Spleen (tissue), 11 donors: ENCODE measurements around the gene CREB3L2. TPM values are rescaled to one million over a fixed set of nuclear protein-coding genes. Genes with fewer than 3 reads are reported as not detected.

Source experiments
- DNase-seq: peaks from one replicate; pipeline ENCODE4 v3.0.0-alpha.2; 2020
- H3K27ac ChIP-seq, 8 donors: fragments of 200-600 bp; sonication (generic) in 7 of 8; 1 replicate in 4 of 8; 2 replicates in 4 of 8; pipeline versions ENCODE4 v1.5.0 to v1.8.0; 2016 to 2021; ENCODE audit warnings: inconsistent platforms in 4 of 8, mild to moderate bottlenecking in 4 of 8, moderate library complexity in 1 of 8
- H3K27me3 ChIP-seq, 7 donors: fragments of 200-600 bp; sonication (generic) in 6 of 7; replicated peaks in 1 of 7; 1 replicate in 4 of 7; 2 replicates in 3 of 7; pipeline versions ENCODE4 v1.5.0 to v1.8.0; 2016 to 2021; ENCODE audit warnings: inconsistent platforms in 3 of 7, mild to moderate bottlenecking in 1 of 7
- H3K36me3 ChIP-seq, 6 donors: fragments of 200-600 bp; sonication (generic) in 5 of 6; 1 replicate in 4 of 6; 2 replicates in 2 of 6; pipeline versions ENCODE4 v1.5.0 to v1.8.0; 2016 to 2021; ENCODE audit warnings: inconsistent platforms in 2 of 6
- H3K4me1 ChIP-seq, 6 donors: fragments of 200-600 bp; sonication (generic) in 5 of 6; 1 replicate in 3 of 6; 2 replicates in 3 of 6; pipeline versions ENCODE4 v1.5.0 to v1.8.0; 2016 to 2021; ENCODE audit warnings: inconsistent platforms in 3 of 6
- H3K4me3 ChIP-seq, 8 donors: fragments of 200-600 bp; sonication (generic) in 7 of 8; 1 replicate in 4 of 8; 2 replicates in 4 of 8; pipeline versions ENCODE4 v1.5.0 to v1.8.0; 2016 to 2021; ENCODE audit warnings: inconsistent platforms in 4 of 8, mild to moderate bottlenecking in 4 of 8, moderate library complexity in 2 of 8
- H3K9me3 ChIP-seq, 8 donors: fragments of 200-600 bp; sonication (generic) in 7 of 8; 1 replicate in 4 of 8; 2 replicates in 4 of 8; pipeline versions ENCODE4 v1.5.0 to v1.8.0; 2016 to 2021; ENCODE audit warnings: inconsistent platforms in 4 of 8
- POLR2A ChIP-seq, 3 donors: fragments of 450-650 bp; IDR thresholded peaks; one replicate each; pipeline ENCODE4 v1.5.1; 2017; ENCODE audit warnings: antibody characterized with exemption in 3 of 3, mild to moderate bottlenecking in 1 of 3
- POLR2AphosphoS5 ChIP-seq, 3 donors: sonication (generic); formaldehyde crosslinking; IDR thresholded peaks; one replicate each; pipeline ENCODE4 v1.5.1; 2017; ENCODE audit warnings: antibody characterized with exemption in 3 of 3
- WGBS, 5 donors: extraction: QIAGEN DNeasy Blood & Tissue Kit in 3 of 5; methylation state at CpG; one replicate each; pipeline versions ENCODE4 v1.1.5 to v1.1.7; 2013 to 2018; 5-methylcytosine and 5-hydroxymethylcytosine counted together
- intact Hi-C: fragments of 100-400 bp; cut with DNase I; formaldehyde crosslinking; loops from one replicate; pipeline ENCODE4 v1.15.0; 2023; ENCODE audit warnings: low total_unique reads
- polyA plus RNA-seq, 3 donors: library from polyadenylated mRNA; stranded (reverse); fragments of 200-250 nt; gene quantifications; one replicate each; pipeline ENCODE4 v1.2.1, GENCODE V29; 2013
- total RNA-seq, 7 donors: library from RNA; depleted of rRNA in 3 of 7; stranded (reverse); fragments of >200 nt in 3 of 7; fragmentation: NEBNext Ultra II Directional in 4 of 7; extraction: Animal tissue kit (Norgen Biotek cat#: 25700) in 4 of 7; gene quantifications; one replicate each; pipeline versions ENCODE4 v1.1.0 to v1.2.1, GENCODE V29; 2016 to 2021
- TF ChIP-seq, protein P1 (sequence below), 11 experiments: fragments of 200-600 bp in 7 of 11; fragments of 450-650 bp in 4 of 11; sonication (generic) in 4 of 11; IDR thresholded peaks in 8 of 11; conservative IDR thresholded peaks in 3 of 11; 1 replicate in 7 of 11; 2 replicates in 4 of 11; pipeline versions ENCODE4 v1.4.0 to v1.8.0; 2016 to 2021; ENCODE audit warnings: antibody characterized with exemption in 11 of 11, inconsistent platforms in 4 of 11, mild to moderate bottlenecking in 1 of 11
- donor health status: healthy with polysubstance abuse.
- donor health status: DM: no; HTN: no; CAD: no; lungs with moderate emphysema.
- donor health status: DM: no; HTN: no; CAD: no.
- donor health status: Bipolar disorder and iron deficiency.
- donor health status: healthy.
- donor health status: DM: no; HTN: no; CAD: no.
- donor health status: DM: yes; HTN: yes; CAD: no.

The CREB3L2 gene
- total and polyA plus RNA-seq, 10 donors, result 3.5 to 68.4 (median 42.4) TPM

- intact Hi-C loops, result no loop called here
- Histone ChIP-seq H3K27me3 (no peaks in the 10 kb centered on the region), H3K4me1 (no peaks in the 10 kb centered on the region), H3K36me3 (peaks cover 0 to 54% (median 16%) of the 10 kb centered on the region in 6 donors), H3K27ac (no peak overlapping the region), H3K9me3 (peaks cover 0 to 18% (median 12%) of the 10 kb centered on the region in 8 donors), H3K4me3 (no peak overlapping the region)
- 88 to 98% (median 93%) methylated on average over 2 of the region's 2 CpGs for WGBS, 5 donors
- no peak for TF ChIP-seq POLR2A (IDR thresholded peaks at IDR 0.05)
- TF ChIP-seq, protein P1, sequence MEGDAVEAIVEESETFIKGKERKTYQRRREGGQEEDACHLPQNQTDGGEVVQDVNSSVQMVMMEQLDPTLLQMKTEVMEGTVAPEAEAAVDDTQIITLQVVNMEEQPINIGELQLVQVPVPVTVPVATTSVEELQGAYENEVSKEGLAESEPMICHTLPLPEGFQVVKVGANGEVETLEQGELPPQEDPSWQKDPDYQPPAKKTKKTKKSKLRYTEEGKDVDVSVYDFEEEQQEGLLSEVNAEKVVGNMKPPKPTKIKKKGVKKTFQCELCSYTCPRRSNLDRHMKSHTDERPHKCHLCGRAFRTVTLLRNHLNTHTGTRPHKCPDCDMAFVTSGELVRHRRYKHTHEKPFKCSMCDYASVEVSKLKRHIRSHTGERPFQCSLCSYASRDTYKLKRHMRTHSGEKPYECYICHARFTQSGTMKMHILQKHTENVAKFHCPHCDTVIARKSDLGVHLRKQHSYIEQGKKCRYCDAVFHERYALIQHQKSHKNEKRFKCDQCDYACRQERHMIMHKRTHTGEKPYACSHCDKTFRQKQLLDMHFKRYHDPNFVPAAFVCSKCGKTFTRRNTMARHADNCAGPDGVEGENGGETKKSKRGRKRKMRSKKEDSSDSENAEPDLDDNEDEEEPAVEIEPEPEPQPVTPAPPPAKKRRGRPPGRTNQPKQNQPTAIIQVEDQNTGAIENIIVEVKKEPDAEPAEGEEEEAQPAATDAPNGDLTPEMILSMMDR (IDR thresholded peaks at IDR 0.05 in 8 of 11, conservative IDR thresholded peaks at IDR 0.05 in 3 of 11), result no peak
- no peak for TF ChIP-seq POLR2AphosphoS5 (IDR thresholded peaks at IDR 0.05)
- no peak for DNase-seq
These were observed 138.9 kb downstream of the CREB3L2 start for GRCh38 chr7:137862964-137863363.

GRCh38 chr7:137862358-137862757 lies 139.5 kb downstream of the CREB3L2 start:
- 38 to 45% (median 40%) methylated on average over 4 of the region's 4 CpGs for WGBS, 5 donors
- Histone ChIP-seq H3K27me3 (no peaks in the 10 kb centered on the region), H3K9me3 (peaks cover 0 to 18% (median 12%) of the 10 kb centered on the region in 8 donors), H3K27ac (no peak overlapping the region), H3K36me3 (peaks cover 0 to 48% (median 11%) of the 10 kb centered on the region in 6 donors), H3K4me3 (no peak overlapping the region), H3K4me1 (no peaks in the 10 kb centered on the region)
- DNase-seq, result no peak
- intact Hi-C loops, result no loop called here
- TF ChIP-seq, protein P1 (IDR thresholded peaks at IDR 0.05 in 8 of 11, conservative IDR thresholded peaks at IDR 0.05 in 3 of 11), result no peak
- no peak for TF ChIP-seq POLR2AphosphoS5 (IDR thresholded peaks at IDR 0.05)
- TF ChIP-seq POLR2A (IDR thresholded peaks at IDR 0.05), result no peak

GRCh38 chr7:137860542-137860941 lies 141.3 kb downstream of the CREB3L2 start:
- Histone ChIP-seq H3K27ac (no peak overlapping the region), H3K4me1 (no peaks in the 10 kb centered on the region), H3K9me3 (peaks cover 0 to 4% (median 3%) of the 10 kb centered on the region in 8 donors), H3K36me3 (peaks cover 0 to 30% (median 5%) of the 10 kb centered on the region in 6 donors), H3K4me3 (no peak overlapping the region), H3K27me3 (no peaks in the 10 kb centered on the region)
- TF ChIP-seq POLR2AphosphoS5 (IDR thresholded peaks at IDR 0.05) (no peak), POLR2A (IDR thresholded peaks at IDR 0.05) (no peak)
- TF ChIP-seq, protein P1 (IDR thresholded peaks at IDR 0.05 in 8 of 11, conservative IDR thresholded peaks at IDR 0.05 in 3 of 11), result no peak
- no peak for DNase-seq
- intact Hi-C loops, result no loop called here
- 94 to 99% (median 95%) methylated on average over 2 of the region's 2 CpGs for WGBS, 5 donors

- peaks cover 0 to 10% (median 5%) of the 10 kb centered on the region in 7 donors for H3K27me3 ChIP-seq
- no peak for DNase-seq
- no peak for TF ChIP-seq POLR2A (IDR thresholded peaks at IDR 0.05)
- TF ChIP-seq, protein P1 (IDR thresholded peaks at IDR 0.05 in 8 of 11, conservative IDR thresholded peaks at IDR 0.05 in 3 of 11), result no peak
- TF ChIP-seq POLR2AphosphoS5 (IDR thresholded peaks at IDR 0.05), result no peak
- intact Hi-C loops, result no loop called here
- H3K4me1 ChIP-seq, result no peaks in the 10 kb centered on the region
- 92 to 98% (median 97%) methylated on average over 1 of the region's 1 CpG for WGBS, 5 donors
- no peak overlapping the region for H3K4me3 ChIP-seq
- H3K27ac ChIP-seq, result no peak overlapping the region
- H3K9me3 ChIP-seq, result no peaks in the 10 kb centered on the region
- no peaks in the 10 kb centered on the region for H3K36me3 ChIP-seq
These were observed 148.8 kb downstream of the CREB3L2 start for GRCh38 chr7:137853053-137853452.
